IMR-90 (cell line): ENCODE data around the gene TFE3. TPM values are rescaled to one million over a fixed set of nuclear protein-coding genes. Genes with fewer than 3 reads are reported as not detected.

Experiments
- ATAC-seq: fragments of 200-7000 bp; cut with Tn5 transposase; 2 replicates; pipeline ENCODE4 v1.9.1; 2020; ENCODE audit warnings: low read depth, mild to moderate bottlenecking, moderate library complexity
- BruUV-seq: library from RNA; stranded (reverse); fragments of 400-500 nt; replicated peaks from 2 replicates; lab custom pipeline; 2021; lab: Mats Ljungman, UMichigan
- CTCF ChIA-PET: fragments of 300-600 bp; formaldehyde crosslinking; extraction: SDS; loops from one replicate; lab custom pipeline; 2021; ENCODE audit warnings: antibody characterized with exemption; lab: Yijun Ruan, JAX
- POLR2A ChIA-PET: fragments of 300-600 bp; sonication (Branson Sonifier 250); formaldehyde crosslinking; loops from one replicate; lab custom pipeline; 2022; ENCODE audit warnings: antibody characterized with exemption; ENCODE audit not compliant: unreplicated experiment; lab: Charles Lee
- DNase-seq: peaks from one replicate; pipeline ENCODE4 v3.0.0; 2013
- H2AFZ ChIP-seq: replicated peaks from 2 replicates; pipeline ENCODE3; 2013; ENCODE audit warnings: low read length, mild to moderate bottlenecking; ENCODE audit not compliant: poor library complexity
- H2AK5ac ChIP-seq: 2 replicates; pipeline ENCODE4 v1.6.1; 2013; ENCODE audit warnings: low read depth, low read length, inconsistent platforms
- H2AK9ac ChIP-seq: replicated peaks from 2 replicates; pipeline ENCODE3; 2013; ENCODE audit warnings: mild to moderate bottlenecking, low read depth, low read length, moderate library complexity; ENCODE audit not compliant: poor library complexity
- H2BK120ac ChIP-seq: 2 replicates; pipeline ENCODE4 v1.6.1; 2013; ENCODE audit warnings: low read depth, low read length, inconsistent platforms
- H2BK15ac ChIP-seq: 3 replicates; pipeline ENCODE4 v1.6.1; 2013; ENCODE audit warnings: low read depth, low read length, inconsistent platforms
- H2BK20ac ChIP-seq: 2 replicates; pipeline ENCODE4 v1.6.1; 2013; ENCODE audit warnings: low read depth, mild to moderate bottlenecking, inconsistent platforms, low read length, moderate library complexity
- H2BK5ac ChIP-seq: 2 replicates; pipeline ENCODE4 v1.6.1; 2013; ENCODE audit warnings: mild to moderate bottlenecking, low read depth, low read length, inconsistent platforms; ENCODE audit not compliant: poor library complexity, severe bottlenecking
- H3K14ac ChIP-seq: replicated peaks from 2 replicates; pipeline ENCODE4 v1.6.1; 2013; ENCODE audit warnings: low read depth, low read length, inconsistent platforms
- H3K18ac ChIP-seq: 2 replicates; pipeline ENCODE4 v1.6.1; 2013; ENCODE audit warnings: low read depth, low read length, control low read depth
- H3K23ac ChIP-seq: 2 replicates; pipeline ENCODE4 v1.6.1; 2013; ENCODE audit warnings: low read depth, low read length, inconsistent platforms
- H3K27ac ChIP-seq: 2 replicates; pipeline ENCODE4 v1.5.1; 2013; ENCODE audit warnings: mild to moderate bottlenecking, control low read depth, low read length; ENCODE audit not compliant: insufficient read depth
- H3K27me3 ChIP-seq: 2 replicates; pipeline ENCODE4 v1.6.1; 2013; ENCODE audit warnings: low read length; ENCODE audit not compliant: control insufficient read depth, insufficient read depth
- H3K36me3 ChIP-seq: 2 replicates; pipeline ENCODE4 v1.6.1; 2013; ENCODE audit warnings: low read length, mixed read lengths; ENCODE audit not compliant: control insufficient read depth, insufficient read depth
- H3K4ac ChIP-seq: 2 replicates; pipeline ENCODE4 v1.6.1; 2013; ENCODE audit warnings: low read depth, low read length, inconsistent platforms
- H3K4me1 ChIP-seq: 2 replicates; pipeline ENCODE4 v1.6.1; 2013; ENCODE audit warnings: low read length, mixed read lengths; ENCODE audit not compliant: control insufficient read depth, insufficient read depth
- H3K4me2 ChIP-seq: 2 replicates; pipeline ENCODE4 v1.6.1; 2013; ENCODE audit warnings: low read depth, mild to moderate bottlenecking, control low read depth, low read length, moderate library complexity
- H3K4me3 ChIP-seq: 2 replicates; pipeline ENCODE4 v1.5.1; 2013; ENCODE audit warnings: low read depth, mild to moderate bottlenecking, control low read depth, low read length, moderate library complexity; ENCODE audit not compliant: insufficient read depth
- H3K56ac ChIP-seq: 2 replicates; pipeline ENCODE4 v1.6.1; 2013; ENCODE audit warnings: low read length, inconsistent platforms; ENCODE audit not compliant: insufficient read depth; ENCODE audit errors: extremely low read depth
- H3K79me1 ChIP-seq, 2 experiments: 2 replicates each; pipeline ENCODE4 v1.6.1; 2013; ENCODE audit warnings: low read length in 2 of 2, inconsistent platforms in 1 of 2, low read depth in 1 of 2
- H3K9ac ChIP-seq: 2 replicates; pipeline ENCODE4 v1.6.1; 2013; ENCODE audit warnings: low read depth, low read length, control low read depth
- H3K9me1 ChIP-seq: 2 replicates; pipeline ENCODE4 v1.6.1; 2013; ENCODE audit warnings: low read length, inconsistent platforms; ENCODE audit not compliant: insufficient read depth
- H3K9me3 ChIP-seq: 2 replicates; pipeline ENCODE4 v1.6.1; 2013; ENCODE audit warnings: low read length; ENCODE audit not compliant: control insufficient read depth, insufficient read depth
- H4K20me1 ChIP-seq: 2 replicates; pipeline ENCODE4 v1.6.1; 2013; ENCODE audit warnings: low read length, inconsistent platforms; ENCODE audit not compliant: insufficient read depth
- H4K5ac ChIP-seq: 2 replicates; pipeline ENCODE4 v1.6.1; 2013; ENCODE audit warnings: mild to moderate bottlenecking, low read depth, low read length, control low read depth
- H4K8ac ChIP-seq, 2 experiments: 2 replicates each; pipeline ENCODE4 v1.6.1; 2013; ENCODE audit warnings: low read depth in 2 of 2, low read length in 2 of 2, control low read depth in 1 of 2, inconsistent platforms in 1 of 2
- H4K91ac ChIP-seq: 2 replicates; pipeline ENCODE4 v1.6.1; 2013; ENCODE audit warnings: low read depth, low read length, inconsistent platforms; ENCODE audit not compliant: insufficient read depth
- FOS ChIP-seq: fragments of 150-350 bp; IDR thresholded peaks from 2 replicates; pipeline ENCODE4 v1.6.1; 2016; ENCODE audit warnings: low read depth, low read length
- MAZ ChIP-seq: IDR thresholded peaks from 2 replicates; pipeline ENCODE4 v1.6.1; 2012; ENCODE audit warnings: low read depth, mild to moderate bottlenecking, low read length, improper control_type of control experiment, moderate library complexity, borderline replicate concordance
- MXI1 ChIP-seq: IDR thresholded peaks from 2 replicates; pipeline ENCODE4 v1.6.1; 2012; ENCODE audit warnings: low read depth, mild to moderate bottlenecking, low read length, moderate library complexity, borderline replicate concordance
- NFE2L2 ChIP-seq: fragments of 150-350 bp; IDR thresholded peaks from 2 replicates; pipeline ENCODE4 v1.6.1; 2016; ENCODE audit warnings: low read depth, mild to moderate bottlenecking, low read length
- POLR2A ChIP-seq: IDR thresholded peaks from 2 replicates; pipeline ENCODE4 v1.6.1; 2012; ENCODE audit warnings: mild to moderate bottlenecking, low read depth, low read length
- RAD21 ChIP-seq: IDR thresholded peaks from 2 replicates; pipeline ENCODE4 v1.6.1; 2012; ENCODE audit warnings: low read length, improper control_type of control experiment
- SMC3 ChIP-seq: fragments of 150-350 bp; IDR thresholded peaks from 2 replicates; pipeline ENCODE4 v1.6.1; 2016; ENCODE audit warnings: low read depth, mild to moderate bottlenecking, antibody characterized with exemption, low read length, moderate library complexity
- WGBS, 2 experiments: methylation state at CpG; one replicate each; pipeline versions ENCODE4 v1.1.5 to v1.1.7; 2013; ENCODE audit warnings: missing lambda C conversion rate in 2 of 2; ENCODE audit not compliant: insufficient read length in 1 of 2; ENCODE audit errors: extremely low coverage in 2 of 2; 5-methylcytosine and 5-hydroxymethylcytosine counted together
- dilution Hi-C: fragments of 300-500 bp; cut with HindIII; formaldehyde crosslinking; loops from one replicate; pipeline ENCODE4 v1.14.3; 2018; ENCODE audit warnings: low sequenced_read_pairs; ENCODE audit not compliant: unreplicated experiment
- in situ Hi-C: fragments of 300-500 bp; cut with MboI; formaldehyde crosslinking; loops from 3 replicates; pipeline ENCODE4 v1.14.3; 2019; ENCODE audit warnings: low sequenced_read_pairs, inconsistent platforms, mixed read lengths
- intact Hi-C: fragments of 100-400 bp; cut with micrococcal nuclease; formaldehyde crosslinking; loops from 2 replicates; pipeline ENCODE4 v1.10.0; 2022
- polyA plus RNA-seq, 3 experiments: library from polyadenylated mRNA; depleted of rRNA; stranded (reverse); fragments of >200 nt; gene quantifications; 2 replicates each; pipeline ENCODE4 v1.2.3, GENCODE V29; 2012; ENCODE audit warnings: low replicate concordance in 1 of 3
- total RNA-seq: library from RNA; depleted of rRNA; stranded (reverse); fragments of >200 nt; gene quantifications from 2 replicates; pipeline ENCODE4 v1.2.3, GENCODE V29; 2012
- TF ChIP-seq, protein P1 (sequence below): conservative IDR thresholded peaks from 2 replicates; pipeline ENCODE4 v1.5.1; 2012; ENCODE audit warnings: mild to moderate bottlenecking, low read depth, low read length, improper control_type of control experiment
- TF ChIP-seq, protein P2 (sequence below): fragments of 150-350 bp; IDR thresholded peaks from 2 replicates; pipeline ENCODE4 v1.6.1; 2016; ENCODE audit warnings: low read depth, mild to moderate bottlenecking, low read length, moderate library complexity, borderline replicate concordance

Gene TFE3
- total and polyA plus RNA-seq, 2 of the 4 experiments (the other 2 are of a cell fraction), result 24.4 to 40.5 TPM

GRCh38 chrX:48997865-48998264 lies 45.3 kb downstream of the TFE3 start:
- H4K91ac ChIP-seq, result no peak overlapping the region
- no peak overlapping the region for H3K9ac ChIP-seq
- no peak overlapping the region for H3K14ac ChIP-seq
- no peak overlapping the region for H2BK5ac ChIP-seq
- ChIA-PET POLR2A (no interaction called here), CTCF (no interaction called here)
- no CpG with 5 or more reads among the region's 1 CpG for WGBS, 2 experiments
- H3K18ac ChIP-seq, result no peak overlapping the region
- peaks cover 18% of the 10 kb centered on the region for H3K36me3 ChIP-seq
- in situ Hi-C loops (no loop called here), dilution Hi-C loops (no loop called here), intact Hi-C loops (no loop called here)
- H3K23ac ChIP-seq, result no peak overlapping the region
- ATAC-seq (no peak), DNase-seq (no peak)
- no TSS peak for BruUV-seq
- no peak overlapping the region for H2AFZ ChIP-seq
- H3K4me3 ChIP-seq, result no peak overlapping the region
- no peak for TF ChIP-seq POLR2A
- TF ChIP-seq RAD21, result no peak
- TF ChIP-seq, protein P1, sequence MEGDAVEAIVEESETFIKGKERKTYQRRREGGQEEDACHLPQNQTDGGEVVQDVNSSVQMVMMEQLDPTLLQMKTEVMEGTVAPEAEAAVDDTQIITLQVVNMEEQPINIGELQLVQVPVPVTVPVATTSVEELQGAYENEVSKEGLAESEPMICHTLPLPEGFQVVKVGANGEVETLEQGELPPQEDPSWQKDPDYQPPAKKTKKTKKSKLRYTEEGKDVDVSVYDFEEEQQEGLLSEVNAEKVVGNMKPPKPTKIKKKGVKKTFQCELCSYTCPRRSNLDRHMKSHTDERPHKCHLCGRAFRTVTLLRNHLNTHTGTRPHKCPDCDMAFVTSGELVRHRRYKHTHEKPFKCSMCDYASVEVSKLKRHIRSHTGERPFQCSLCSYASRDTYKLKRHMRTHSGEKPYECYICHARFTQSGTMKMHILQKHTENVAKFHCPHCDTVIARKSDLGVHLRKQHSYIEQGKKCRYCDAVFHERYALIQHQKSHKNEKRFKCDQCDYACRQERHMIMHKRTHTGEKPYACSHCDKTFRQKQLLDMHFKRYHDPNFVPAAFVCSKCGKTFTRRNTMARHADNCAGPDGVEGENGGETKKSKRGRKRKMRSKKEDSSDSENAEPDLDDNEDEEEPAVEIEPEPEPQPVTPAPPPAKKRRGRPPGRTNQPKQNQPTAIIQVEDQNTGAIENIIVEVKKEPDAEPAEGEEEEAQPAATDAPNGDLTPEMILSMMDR, result no peak
- no peak for TF ChIP-seq FOS
- no peak for TF ChIP-seq NFE2L2
- TF ChIP-seq MXI1, result no peak
- TF ChIP-seq, protein P2, sequence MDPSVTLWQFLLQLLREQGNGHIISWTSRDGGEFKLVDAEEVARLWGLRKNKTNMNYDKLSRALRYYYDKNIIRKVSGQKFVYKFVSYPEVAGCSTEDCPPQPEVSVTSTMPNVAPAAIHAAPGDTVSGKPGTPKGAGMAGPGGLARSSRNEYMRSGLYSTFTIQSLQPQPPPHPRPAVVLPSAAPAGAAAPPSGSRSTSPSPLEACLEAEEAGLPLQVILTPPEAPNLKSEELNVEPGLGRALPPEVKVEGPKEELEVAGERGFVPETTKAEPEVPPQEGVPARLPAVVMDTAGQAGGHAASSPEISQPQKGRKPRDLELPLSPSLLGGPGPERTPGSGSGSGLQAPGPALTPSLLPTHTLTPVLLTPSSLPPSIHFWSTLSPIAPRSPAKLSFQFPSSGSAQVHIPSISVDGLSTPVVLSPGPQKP, result no peak
- no peak for TF ChIP-seq SMC3
- no peak for TF ChIP-seq MAZ
- H2BK120ac ChIP-seq, result no peak overlapping the region
- H3K27ac ChIP-seq, result no peak overlapping the region
- no peak overlapping the region for H2BK20ac ChIP-seq
- H3K9me1 ChIP-seq, result no peaks in the 10 kb centered on the region
- no peak overlapping the region for H4K8ac ChIP-seq
- no peaks in the 10 kb centered on the region for H3K27me3 ChIP-seq
- H3K4me2 ChIP-seq, result no peak overlapping the region
- H2AK5ac ChIP-seq, result no peak overlapping the region
- no peaks in the 10 kb centered on the region; the same call in 1 of the 2 replicates for H3K4me1 ChIP-seq
- H2AK9ac ChIP-seq, result no peak overlapping the region
- no peak overlapping the region for H2BK15ac ChIP-seq
- H3K9me3 ChIP-seq, result no peaks in the 10 kb centered on the region
- H3K4ac ChIP-seq, result no peak overlapping the region
- no peaks in the 10 kb centered on the region for H4K20me1 ChIP-seq
- H3K56ac ChIP-seq, result no peak overlapping the region
- peaks cover 7 to 33% of the 10 kb centered on the region in 2 experiments for H3K79me1 ChIP-seq
- H4K5ac ChIP-seq, result no peak overlapping the region
